HG03135 (cell line): ENCODE results near the gene MMS19.
A peak's percentile ranks its signal among the peaks of the same experiment; 100 is the strongest.
"Not testable (repeated sequence)": the region's sequence is repeated elsewhere in the genome, so short reads cannot be mapped to it uniquely, and the experiment has no call there.

Experiments used
- ATAC-seq: cut with Tn5 transposase; IDR thresholded peaks from one replicate; pipeline ENCODE4 v1.9.1; 2021; ENCODE audit warnings: mild to moderate bottlenecking, moderate library complexity; ENCODE audit not compliant: unreplicated experiment

Gene MMS19

GRCh38 chr10:97434055-97434454 lies 64.2 kb downstream of the MMS19 start:
- no peak for ATAC-seq

DNA sequence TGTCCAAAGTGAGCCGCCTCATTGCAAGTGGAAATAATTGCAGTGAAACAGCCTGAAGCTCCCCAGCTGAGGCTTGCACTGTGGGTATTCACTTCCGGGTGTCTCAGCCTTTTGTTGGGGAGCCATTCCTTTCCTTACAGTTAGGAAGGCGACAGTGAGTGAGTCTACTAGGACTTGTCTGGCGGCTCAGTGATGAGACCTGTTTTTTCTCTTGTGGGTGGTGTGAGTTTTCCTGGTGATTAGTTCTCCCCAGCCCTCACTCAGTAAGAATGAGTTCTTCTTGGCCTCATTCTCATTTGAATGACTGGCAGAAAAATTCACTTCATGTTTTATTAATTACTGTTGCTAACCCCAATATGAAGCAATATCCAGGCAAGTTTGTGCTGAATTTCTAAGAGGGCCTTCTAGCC lies 69.6 kb downstream of the MMS19 start:
- ATAC-seq = no peak

GRCh38 chr10:97427571-97428179 lies 70.5 kb downstream of the MMS19 start:
- ATAC-seq = no peak

DNA sequence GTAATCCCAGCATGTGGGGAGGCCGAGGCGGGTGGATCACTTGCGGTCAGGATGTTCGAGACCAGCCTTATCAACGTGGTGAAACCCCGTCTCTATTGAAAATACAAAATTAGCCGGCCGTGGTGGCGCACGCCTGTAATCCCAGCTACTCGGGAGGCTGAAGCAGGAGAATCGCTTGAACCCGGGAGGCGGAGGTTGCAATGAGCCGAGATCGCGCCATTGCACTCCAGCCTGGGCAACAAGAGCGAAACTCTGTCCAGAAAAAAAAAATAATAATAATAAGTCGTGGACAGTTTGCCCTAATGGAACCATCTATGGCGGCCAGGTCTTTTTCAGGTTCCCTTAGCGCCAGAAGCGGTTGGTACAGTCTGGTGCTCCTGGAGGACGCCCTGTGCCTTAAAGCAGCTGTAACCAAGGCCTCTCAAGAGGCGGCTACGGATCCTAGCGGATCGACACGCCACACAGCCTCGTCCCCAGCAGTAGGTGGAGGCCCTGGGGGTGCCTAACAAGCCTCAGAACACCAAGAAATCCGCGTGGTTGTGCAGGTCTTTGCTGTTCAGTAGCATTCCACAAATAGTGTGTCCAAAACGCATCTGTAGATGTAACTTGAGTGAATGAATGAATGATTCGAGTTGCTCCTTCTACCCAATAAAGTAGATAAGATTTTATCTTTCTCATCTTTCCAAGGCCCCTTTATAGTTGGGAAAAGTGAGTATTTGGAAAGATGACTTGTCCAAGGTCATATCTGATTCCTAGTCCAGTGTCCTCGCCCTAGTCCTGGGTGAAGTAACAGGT lies 71.2 kb downstream of the MMS19 start:
- ATAC-seq = no peak

DNA sequence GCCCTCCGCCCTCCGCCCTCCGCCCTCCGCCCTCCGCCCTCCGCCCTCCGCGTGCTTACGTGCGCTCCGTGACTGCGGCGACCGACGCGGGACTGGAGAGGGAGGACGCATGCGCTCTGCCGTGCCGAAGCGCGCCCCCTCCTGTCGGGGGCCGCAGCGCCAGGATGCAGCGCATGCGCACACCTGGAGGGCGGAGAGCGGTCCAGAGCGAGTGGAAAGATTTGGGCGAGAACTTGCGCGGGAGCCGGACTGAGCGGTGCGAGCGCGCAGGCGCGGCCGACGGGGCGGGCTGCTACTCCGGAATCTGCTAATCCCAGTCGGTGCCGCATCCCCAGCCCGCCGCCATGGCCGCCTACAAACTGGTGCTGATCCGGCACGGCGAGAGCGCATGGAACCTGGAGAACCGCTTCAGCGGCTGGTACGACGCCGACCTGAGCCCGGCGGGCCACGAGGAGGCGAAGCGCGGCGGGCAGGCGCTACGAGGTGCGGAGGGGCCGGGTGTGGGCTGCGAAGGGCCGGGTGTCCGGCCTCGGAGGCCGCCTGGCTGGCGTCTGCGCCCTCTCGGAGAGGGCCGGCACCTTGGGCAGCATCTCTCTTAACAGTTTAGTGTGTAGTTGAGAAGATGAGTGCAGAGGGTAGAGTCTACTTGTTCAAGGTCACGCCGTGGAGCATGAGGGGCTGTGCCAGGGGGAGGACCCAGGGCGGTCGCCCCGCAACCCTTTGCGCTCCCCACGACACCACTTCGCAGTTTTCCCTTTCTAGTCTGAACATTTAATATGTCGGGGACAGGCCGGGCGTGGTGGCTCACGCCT lies 72.1 kb downstream of the MMS19 start, which contains the start of gene PGAM1:
TSS of gene PGAM1 (plus strand) at position 228 of the 812 bp plus-strand sequence. CDS start at position 345, 117 bp downstream.
- peak; percentile 79 for ATAC-seq

- not testable (repeated sequence) for ATAC-seq
These were observed 74.5 kb downstream of the MMS19 start for GRCh38 chr10:97423757-97424098.

- no peak for ATAC-seq
These were observed 81.7 kb downstream of the MMS19 start for GRCh38 chr10:97416565-97416964.

GRCh38 chr10:97412891-97413304 lies 85.3 kb downstream of the MMS19 start:
- no peak for ATAC-seq

DNA sequence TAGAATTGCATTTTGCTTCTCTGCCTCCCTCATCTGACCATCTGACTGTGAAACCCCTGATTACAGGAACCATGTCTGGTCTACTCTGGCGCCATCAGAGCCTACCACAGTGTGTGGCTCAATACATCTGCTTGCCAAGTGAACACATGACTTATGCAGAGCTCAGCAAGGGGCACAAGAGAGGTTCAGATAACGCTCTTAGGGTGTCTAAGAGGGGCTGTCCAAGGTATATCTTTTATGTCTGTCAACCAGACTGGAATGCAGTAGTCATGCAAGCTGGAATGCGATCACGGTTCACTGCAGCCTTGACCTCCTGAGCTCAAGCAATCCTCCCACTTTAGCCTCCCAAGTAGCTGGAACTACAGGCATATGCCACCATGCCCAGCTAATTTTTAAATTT lies 86.8 kb downstream of the MMS19 start:
- no peak for ATAC-seq

DNA sequence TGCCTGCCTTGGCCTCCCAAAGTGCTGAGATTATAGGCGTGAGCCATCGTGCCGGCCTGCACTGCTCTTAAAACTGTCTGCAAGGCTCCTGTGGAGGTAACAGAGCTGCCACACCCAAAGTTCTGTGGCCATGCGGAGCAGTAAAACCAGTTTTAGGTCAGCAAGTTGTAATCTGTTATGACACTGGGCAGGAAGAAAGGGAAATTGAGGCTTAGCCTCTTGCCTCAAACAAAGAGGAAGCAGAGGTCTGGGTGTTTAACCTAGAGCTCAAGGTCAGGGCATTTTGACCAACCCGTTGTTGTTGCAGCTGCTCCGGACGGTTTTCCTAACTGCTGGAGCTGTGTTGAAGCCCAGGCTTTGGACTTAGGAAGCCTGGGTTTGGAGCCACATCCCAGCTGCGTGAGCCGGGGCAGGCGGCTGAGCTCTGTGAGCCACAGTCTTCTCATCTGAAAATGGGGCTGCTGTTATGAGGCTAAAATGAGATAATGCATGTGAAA lies 89.7 kb downstream of the MMS19 start:
- ATAC-seq = no peak
